OCI-LY3 (cell line): ENCODE measurements around the gene SAMD10.
"Not testable (repeated sequence)": the region's sequence is repeated elsewhere in the genome, so short reads cannot be mapped to it uniquely, and the experiment has no call there.

Source experiments
- H2AFZ ChIP-seq: fragments of 200-600, 300-600 bp; shearing (Covaris generic); 2 replicates; pipeline ENCODE4 v1.6.0; 2014; ENCODE audit warnings: antibody characterized with exemption, low read depth, low read length
- H3K27ac ChIP-seq: fragments of 200-600, 300-600 bp; sonication (generic); 2 replicates; pipeline ENCODE4 v1.5.1; 2014; ENCODE audit warnings: mild to moderate bottlenecking, low read length, moderate library complexity, mixed read lengths
- H3K27me3 ChIP-seq: fragments of 200-600, 300-600 bp; sonication (generic); 2 replicates; pipeline ENCODE4 v1.6.1; 2014; ENCODE audit warnings: low read depth, low read length, mixed read lengths
- H3K36me3 ChIP-seq: fragments of 200-600, 300-600 bp; sonication (generic); replicated peaks from 2 replicates; pipeline ENCODE3; 2014; ENCODE audit warnings: low read depth, low read length, mixed read lengths
- H3K4me1 ChIP-seq: fragments of 300-600, 200-600 bp; sonication (generic); 2 replicates; pipeline ENCODE4 v1.6.1; 2014; ENCODE audit warnings: low read length, mixed read lengths
- H3K4me2 ChIP-seq: fragments of 200-600, 300-600 bp; sonication (generic); 2 replicates; pipeline ENCODE4 v1.6.1; 2014; ENCODE audit warnings: low read length, mixed read lengths
- H3K4me3 ChIP-seq: fragments of 300-600, 200-600 bp; sonication (generic); 2 replicates; pipeline ENCODE4 v1.5.1; 2014; ENCODE audit warnings: antibody characterized with exemption, mild to moderate bottlenecking, low read length, moderate library complexity
- H3K79me2 ChIP-seq: fragments of 300-600, 200-600 bp; shearing (Covaris generic); 2 replicates; pipeline ENCODE4 v1.6.1; 2014; ENCODE audit warnings: mild to moderate bottlenecking, low read length, mixed read lengths
- H3K9ac ChIP-seq: fragments of 300-600, 200-600 bp; shearing (Covaris generic); 2 replicates; pipeline ENCODE4 v1.6.0; 2014; ENCODE audit warnings: mild to moderate bottlenecking, low read length, moderate library complexity
- H3K9me3 ChIP-seq: fragments of 200-600, 300-600 bp; shearing (Covaris generic); 2 replicates; pipeline ENCODE4 v1.6.1; 2014; ENCODE audit warnings: low read length, mixed read lengths; ENCODE audit not compliant: insufficient read depth
- H4K20me1 ChIP-seq: fragments of 200-600, 300-600 bp; sonication (generic); 2 replicates; pipeline ENCODE4 v1.6.1; 2016; ENCODE audit warnings: low read length, mixed read lengths; ENCODE audit not compliant: insufficient read depth
- CTCF ChIP-seq: fragments of 200-600, 300-600 bp; sonication (generic); IDR thresholded peaks from 2 replicates; pipeline ENCODE4 v1.5.1; 2014; ENCODE audit warnings: antibody characterized with exemption, low read length, low read depth
- EZH2phosphoT487 ChIP-seq: fragments of 200-600 bp; shearing (Covaris generic); IDR thresholded peaks from 2 replicates; pipeline ENCODE4 v1.6.1; 2018; ENCODE audit warnings: antibody characterized with exemption, mixed run types, low read depth

SAMD10 gene

GRCh38 chr20:63963348-63963741 lies 16.1 kb downstream of the SAMD10 start:
- Histone ChIP-seq H2AFZ (no peak overlapping the region), H3K27ac (no peak overlapping the region), H3K9ac (no peak overlapping the region), H3K27me3 (no peaks in the 10 kb centered on the region), H3K4me3 (no peak overlapping the region), H3K4me1 (peaks cover under 1% of the 10 kb centered on the region; the same call in 1 of the 2 replicates), H3K79me2 (peaks cover 5% of the 10 kb centered on the region), H3K36me3 (peaks cover 18% of the 10 kb centered on the region), H3K9me3 (no peaks in the 10 kb centered on the region), H3K4me2 (no peak overlapping the region), H4K20me1 (no peaks in the 10 kb centered on the region)
- TF ChIP-seq EZH2phosphoT487, result no peak
- TF ChIP-seq CTCF, result no peak

GRCh38 chr20:63962426-63963347 lies 16.8 kb downstream of the SAMD10 start:
- TF ChIP-seq EZH2phosphoT487 (no peak), CTCF (no peak)
- no peak overlapping the region for H3K4me3 ChIP-seq
- no peaks in the 10 kb centered on the region for H3K27me3 ChIP-seq
- H3K27ac ChIP-seq, result no peak overlapping the region
- H2AFZ ChIP-seq, result no peak overlapping the region
- peaks cover 3% of the 10 kb centered on the region; the same call in 1 of the 2 replicates for H3K4me1 ChIP-seq
- H3K4me2 ChIP-seq, result no peak overlapping the region
- no peak overlapping the region for H3K9ac ChIP-seq
- peaks cover 1% of the 10 kb centered on the region; the same call in 1 of the 2 replicates for H3K79me2 ChIP-seq
- no peaks in the 10 kb centered on the region for H4K20me1 ChIP-seq
- H3K9me3 ChIP-seq, result no peaks in the 10 kb centered on the region
- H3K36me3 ChIP-seq, result peaks cover 18% of the 10 kb centered on the region

GRCh38 chr20:63961664-63962425 lies 17.6 kb downstream of the SAMD10 start:
- Histone ChIP-seq H3K79me2 (no peaks in the 10 kb centered on the region), H3K27me3 (no peaks in the 10 kb centered on the region), H4K20me1 (no peaks in the 10 kb centered on the region), H3K9me3 (no peaks in the 10 kb centered on the region), H3K4me3 (no peak overlapping the region), H3K27ac (no peak overlapping the region), H2AFZ (no peak overlapping the region), H3K4me1 (peaks cover 11% of the 10 kb centered on the region), H3K9ac (no peak overlapping the region), H3K36me3 (peaks cover 18% of the 10 kb centered on the region), H3K4me2 (no peak overlapping the region)
- no peak for TF ChIP-seq EZH2phosphoT487
- TF ChIP-seq CTCF, result no peak

- H3K27me3 ChIP-seq, H3K27ac ChIP-seq, H3K9me3 ChIP-seq, H3K4me2 ChIP-seq, H3K4me3 ChIP-seq, H2AFZ ChIP-seq, H4K20me1 ChIP-seq, H3K9ac ChIP-seq, H3K79me2 ChIP-seq: not testable (repeated sequence)
- Histone ChIP-seq H3K4me1 (peaks cover 12% of the 10 kb centered on the region), H3K36me3 (peaks cover 11% of the 10 kb centered on the region)
Measured at GRCh38 chr20:63960654-63961621, 18.5 kb downstream of the SAMD10 start.
